HTERT RPE-1 (cell line): ENCODE results near the gene ZNF275.
"Not testable (repeated sequence)": the region's sequence is repeated elsewhere in the genome, so short reads cannot be mapped to it uniquely, and the experiment has no call there.

Experiments
- in situ Hi-C: fragments of 300-500 bp; cut with MboI; formaldehyde crosslinking; loops from 4 replicates; pipeline ENCODE4 v1.14.3; 2020; ENCODE audit warnings: low sequenced_read_pairs

Gene ZNF275

DNA sequence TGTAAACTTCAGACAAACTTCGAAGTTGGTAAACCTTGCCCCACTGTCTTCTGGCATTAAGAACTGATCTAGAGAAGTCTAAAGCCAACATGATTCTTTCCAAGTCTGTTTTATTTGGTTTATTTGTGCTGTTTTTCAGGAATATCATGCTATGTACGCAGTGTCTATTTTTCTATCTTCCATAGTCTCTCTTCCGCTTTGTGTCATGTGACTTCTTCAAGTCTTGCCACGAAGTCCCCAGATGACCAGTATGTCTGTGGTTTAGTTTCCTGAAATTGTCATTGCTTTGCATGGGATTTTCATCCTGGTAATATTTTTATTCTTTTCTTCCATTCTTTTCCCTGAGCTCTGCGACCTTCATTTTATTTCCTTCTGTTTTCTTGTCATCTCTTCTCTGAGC, 52.1 kb downstream of the ZNF275 start:
- in situ Hi-C loops, result no loop called here

DNA sequence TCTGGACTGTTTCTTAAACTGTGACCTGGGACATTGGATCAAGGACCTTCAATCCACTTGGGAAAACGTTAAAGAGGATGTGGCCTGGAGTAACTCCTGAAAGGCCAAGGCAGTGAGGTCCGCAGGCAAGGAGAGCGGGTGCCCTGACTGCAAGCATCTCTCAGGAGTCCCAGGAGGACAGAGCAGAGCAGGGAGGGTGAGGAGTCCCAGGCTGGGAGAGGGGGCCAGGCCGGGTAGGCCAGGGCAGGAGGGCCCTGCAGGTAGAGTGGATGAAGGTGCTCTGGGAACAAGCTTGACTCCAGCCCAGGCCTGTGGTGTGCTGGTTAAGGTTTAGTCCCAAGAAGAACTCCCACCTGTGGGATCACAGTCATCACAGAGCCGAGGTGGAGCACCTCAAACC, 53.4 kb downstream of the ZNF275 start:
- in situ Hi-C loops, result no loop called here

DNA sequence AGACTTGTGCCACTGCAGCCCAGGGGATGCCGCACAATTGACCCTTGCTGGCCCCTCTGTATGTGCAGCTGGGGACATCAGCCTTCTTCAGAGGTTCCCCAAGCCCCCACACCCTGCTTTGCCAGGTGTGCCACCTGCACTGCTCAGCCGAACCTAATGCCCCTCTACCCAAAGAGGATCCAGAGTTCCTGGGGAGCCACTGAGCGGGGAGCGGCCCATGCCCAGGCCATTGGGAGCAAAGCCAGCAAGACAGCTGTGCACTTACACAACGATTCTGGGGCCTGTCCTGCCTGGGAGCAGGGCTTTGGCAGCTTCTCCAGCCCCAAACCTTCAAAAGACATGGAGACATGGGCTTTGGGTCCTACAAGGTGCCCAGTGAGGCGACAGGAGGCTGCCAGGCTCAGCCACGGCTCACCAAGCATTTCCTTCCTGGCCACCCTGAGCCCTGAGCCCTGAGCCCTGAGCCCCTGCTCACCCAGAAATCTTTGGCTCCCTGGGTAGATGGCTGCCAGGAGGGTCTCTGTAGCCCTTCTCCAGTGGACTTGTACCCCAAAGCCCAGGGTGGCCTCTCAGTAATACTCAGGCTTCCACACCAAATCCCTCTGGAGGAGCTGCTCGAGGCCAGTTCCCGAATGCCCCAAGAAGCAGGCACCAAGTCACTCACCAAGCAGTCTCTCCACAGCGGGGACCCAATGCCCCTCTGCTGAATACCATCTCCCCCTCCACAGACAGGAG, 54.2 kb downstream of the ZNF275 start:
- in situ Hi-C loops, result no loop called here

DNA sequence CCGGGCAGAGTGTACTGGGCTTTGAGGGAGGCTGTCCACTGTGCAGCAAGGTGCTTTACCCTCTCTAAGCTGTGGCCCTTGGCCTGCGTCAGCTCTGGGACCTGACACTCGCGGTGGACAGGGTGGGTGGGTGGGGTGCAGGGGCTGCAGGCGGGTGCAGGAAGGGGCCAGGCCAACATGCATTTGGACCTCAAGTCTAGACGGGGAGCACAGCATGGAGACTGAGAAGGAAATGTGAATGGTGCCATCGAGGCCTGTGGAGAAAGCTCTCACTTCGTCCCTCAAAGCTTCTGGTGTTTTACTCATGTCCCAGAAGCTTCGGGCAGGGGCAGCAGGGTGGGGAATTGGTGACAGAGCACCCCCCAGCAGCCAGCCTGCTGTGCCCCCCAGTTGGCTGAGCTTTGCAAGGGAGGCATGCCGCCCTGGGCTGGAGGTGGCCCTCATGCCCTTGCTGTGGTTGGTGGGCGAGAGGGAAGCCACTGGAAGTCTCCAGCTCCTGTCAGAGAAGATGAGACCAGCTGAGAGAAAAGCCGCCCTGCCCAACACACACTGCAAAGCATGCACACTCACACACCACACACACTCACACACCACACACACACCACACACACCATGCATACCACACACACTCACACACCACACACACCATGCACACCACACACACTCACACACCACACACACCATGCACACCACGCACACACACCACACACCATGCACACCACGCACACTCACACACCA, 54.9 kb downstream of the ZNF275 start:
- in situ Hi-C loops, result no loop called here

DNA sequence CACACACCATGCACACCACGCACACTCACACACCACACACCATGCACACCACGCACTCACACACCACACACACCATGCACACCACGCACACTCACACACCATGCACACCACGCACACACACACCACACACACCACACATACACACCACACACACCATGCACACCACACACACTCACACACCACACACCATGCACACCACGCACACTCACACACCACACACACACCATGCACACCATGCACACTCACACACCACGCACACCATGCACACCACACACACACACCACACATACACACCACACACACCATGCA, 55.5 kb downstream of the ZNF275 start:
- in situ Hi-C loops, result not testable (repeated sequence)

DNA sequence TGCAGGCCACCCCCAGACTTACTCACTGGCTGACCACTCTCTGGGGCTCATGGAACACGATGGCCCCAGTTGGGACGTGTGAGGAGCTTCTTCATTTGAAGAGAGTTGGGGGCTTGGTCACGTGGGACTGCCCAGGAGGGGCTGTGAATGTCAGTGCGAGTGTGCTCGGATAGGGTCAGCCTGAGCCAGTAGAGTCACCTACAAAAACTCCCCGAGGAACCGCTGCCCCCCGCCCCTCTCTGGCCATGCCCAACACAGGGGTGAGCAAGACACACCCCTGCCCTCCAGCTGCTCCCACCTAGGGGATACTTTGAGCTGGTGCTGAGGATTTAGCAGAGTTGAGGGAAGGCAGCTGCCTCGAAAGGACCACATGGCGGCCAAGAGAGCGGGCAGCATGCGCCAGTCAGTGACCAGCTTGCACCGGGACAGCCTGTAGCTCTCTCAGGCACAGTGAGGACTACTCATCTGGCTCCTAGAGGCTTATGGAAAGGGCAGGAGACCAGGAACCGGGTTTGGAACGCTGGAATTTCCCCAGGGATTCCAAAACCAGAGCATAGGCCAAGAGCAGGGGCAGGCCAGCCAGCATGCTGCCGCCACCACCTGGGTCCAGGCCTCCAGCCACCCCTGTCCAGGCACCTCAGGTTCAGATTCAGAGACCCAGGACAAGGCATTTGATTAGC, 58.8 kb downstream of the ZNF275 start:
- in situ Hi-C loops, result no loop called here

DNA sequence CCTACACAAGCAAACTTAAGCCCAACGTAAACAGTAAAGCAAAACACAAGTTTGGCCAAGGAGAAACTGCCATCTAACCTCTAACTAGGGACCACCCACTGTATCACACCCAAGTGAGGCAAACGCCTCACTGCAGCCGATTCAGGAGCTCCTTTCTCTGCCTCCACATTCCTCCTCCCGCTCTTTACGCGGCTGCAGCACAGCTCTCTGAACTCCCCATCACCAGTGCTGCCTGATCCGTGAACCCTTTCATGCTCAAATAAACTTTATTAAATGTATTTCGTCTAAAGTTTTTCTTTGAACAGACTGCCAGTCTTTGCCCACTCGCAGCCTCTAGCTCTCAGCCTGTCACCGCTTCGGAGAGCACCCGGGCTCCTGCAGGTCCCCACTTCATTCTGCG, 60.7 kb downstream of the ZNF275 start:
- in situ Hi-C loops, result no loop called here

DNA sequence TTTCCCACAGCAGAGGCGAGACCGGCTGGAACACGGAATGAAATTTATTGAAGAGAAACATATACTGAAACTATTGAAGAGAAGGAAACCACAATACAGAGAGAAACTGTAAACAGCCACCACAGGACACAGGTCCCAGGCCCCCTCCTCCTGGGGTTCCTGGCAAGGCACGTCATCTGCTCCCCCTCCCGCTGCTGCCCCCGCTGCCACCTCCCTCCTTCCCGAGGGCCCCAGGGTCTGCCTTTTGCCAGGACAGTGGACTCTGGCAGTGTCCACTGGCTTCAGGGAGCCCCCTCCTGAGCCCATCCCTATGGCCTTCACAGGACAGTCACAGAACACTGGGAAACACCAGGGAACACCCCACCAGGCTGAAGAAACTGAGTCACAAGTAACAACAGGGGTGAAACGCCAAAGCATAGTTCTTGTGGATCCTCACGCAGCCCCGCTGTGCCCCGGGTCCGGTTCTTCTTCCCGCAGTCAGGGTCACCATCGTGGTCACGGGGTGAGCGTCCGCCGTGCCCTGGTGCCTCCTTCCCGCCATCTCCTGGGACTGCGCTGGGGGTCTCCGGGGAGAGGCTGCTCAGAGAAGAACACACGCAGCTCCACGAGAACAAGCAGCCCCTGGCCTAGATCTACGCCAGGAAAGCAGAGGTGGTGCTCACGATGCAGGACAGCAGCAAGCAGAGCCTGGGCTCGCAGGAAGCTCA, 61.8 kb downstream of the ZNF275 start:
- in situ Hi-C loops, result no loop called here

DNA sequence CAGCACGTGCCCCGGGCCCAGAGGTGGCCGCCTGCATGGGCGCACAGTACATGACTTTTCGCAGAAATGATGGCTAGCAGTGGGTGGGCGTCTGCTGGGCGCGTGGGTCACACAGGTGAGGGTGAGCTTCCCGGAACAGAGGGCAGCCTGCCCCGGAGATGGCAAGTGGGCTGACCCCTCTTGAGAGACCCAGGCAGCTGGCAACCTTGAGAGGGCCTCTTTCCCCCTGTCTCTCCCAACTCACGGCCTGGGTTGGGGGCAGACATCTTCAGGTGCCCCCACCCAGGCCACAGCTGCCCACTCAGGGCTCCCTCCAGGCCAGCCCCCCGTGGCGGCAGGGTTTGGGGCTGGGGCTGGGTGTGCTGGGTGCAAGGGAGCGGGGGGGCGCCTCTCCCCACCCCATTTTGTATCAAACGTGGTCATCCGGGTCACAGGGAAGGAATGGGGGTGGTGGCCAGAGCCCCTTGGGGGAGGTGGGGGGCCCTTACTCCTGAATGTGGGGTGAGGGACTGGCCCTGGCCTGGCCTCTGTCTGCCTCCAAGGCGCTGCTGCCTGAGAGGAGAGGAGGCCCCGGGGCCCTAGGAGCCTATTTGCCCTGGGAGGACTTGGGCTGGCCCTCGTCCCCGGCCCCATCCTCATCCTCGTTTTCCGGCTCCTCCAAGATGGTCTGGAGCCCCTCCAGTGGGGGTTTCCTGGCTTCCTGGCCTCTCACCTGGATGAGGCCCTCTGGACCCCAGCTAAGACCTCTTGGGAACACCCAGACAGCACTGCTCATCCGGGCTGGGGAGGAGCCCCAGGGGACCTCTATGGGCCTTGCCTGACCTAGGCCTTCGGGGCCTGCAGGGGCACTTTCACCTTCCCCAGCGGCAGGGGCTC, 62.6 kb downstream of the ZNF275 start:
- in situ Hi-C loops, result no loop called here

DNA sequence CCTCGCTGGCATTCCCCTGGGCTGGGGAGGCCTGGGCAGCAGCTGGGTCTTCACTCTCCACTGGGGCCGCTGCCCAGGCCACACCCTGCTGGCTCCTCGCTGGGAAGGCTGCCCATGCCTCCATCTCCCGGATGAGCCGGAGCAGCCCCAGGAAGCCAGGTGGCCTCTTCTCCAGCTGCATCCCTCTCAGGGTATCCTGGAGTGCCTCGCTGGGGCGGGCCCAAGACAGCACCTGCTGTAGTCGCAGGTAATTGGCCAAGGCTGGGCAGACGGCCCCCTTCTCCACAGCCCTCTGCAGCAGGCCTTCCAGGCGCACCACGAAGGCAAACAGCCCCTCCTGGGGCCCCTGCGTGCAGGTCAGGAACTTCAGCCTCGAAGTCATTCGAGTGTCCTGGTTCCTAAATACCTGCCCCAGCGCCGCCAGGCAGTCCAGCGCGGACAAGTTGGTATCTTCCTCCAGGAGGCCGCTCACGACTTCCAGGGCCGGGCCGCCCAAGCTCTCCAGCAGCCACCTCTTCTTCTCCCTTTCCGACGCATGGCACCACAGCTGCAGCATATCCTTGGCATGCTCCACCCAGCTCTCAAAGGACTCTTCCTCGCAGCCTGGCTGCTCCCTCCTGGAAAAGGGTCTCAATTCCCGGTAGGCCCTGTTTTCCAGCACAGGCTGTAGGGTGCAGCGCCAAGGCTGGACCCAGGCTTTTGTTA, 63.5 kb downstream of the ZNF275 start:
- in situ Hi-C loops, result no loop called here

DNA sequence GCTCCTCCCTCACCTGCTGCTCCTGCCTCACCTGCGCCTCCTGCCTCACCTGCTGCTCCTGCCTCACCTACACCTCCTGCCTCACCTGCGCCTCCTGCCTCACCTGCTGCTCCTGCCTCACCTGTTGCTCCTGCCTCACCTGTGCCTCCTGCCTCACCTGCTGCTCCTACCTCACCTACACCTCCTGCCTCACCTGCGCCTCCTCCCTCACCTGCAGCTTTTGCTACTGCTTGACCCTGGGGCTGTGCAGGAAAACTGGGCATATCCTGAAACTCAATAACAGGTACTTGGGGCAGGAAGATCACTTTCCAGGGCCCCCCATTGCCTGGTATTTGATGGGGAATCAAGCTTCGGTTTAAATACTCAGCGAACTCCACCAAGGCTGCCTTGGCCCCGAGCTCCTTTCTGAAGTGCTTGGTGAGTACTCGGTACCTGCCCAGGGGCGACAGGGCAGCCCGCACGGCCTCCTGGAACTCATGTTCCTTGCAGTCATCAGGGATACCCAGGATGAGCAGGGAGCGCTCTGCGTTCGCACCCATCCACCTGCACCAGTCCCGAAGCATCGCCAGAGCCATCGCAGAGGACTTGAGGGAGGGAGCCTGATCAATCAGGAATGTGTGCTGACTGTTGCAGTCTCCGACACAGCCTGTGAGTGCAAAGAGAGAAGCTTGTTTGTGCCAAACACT, 64.5 kb downstream of the ZNF275 start:
- in situ Hi-C loops, result no loop called here

DNA sequence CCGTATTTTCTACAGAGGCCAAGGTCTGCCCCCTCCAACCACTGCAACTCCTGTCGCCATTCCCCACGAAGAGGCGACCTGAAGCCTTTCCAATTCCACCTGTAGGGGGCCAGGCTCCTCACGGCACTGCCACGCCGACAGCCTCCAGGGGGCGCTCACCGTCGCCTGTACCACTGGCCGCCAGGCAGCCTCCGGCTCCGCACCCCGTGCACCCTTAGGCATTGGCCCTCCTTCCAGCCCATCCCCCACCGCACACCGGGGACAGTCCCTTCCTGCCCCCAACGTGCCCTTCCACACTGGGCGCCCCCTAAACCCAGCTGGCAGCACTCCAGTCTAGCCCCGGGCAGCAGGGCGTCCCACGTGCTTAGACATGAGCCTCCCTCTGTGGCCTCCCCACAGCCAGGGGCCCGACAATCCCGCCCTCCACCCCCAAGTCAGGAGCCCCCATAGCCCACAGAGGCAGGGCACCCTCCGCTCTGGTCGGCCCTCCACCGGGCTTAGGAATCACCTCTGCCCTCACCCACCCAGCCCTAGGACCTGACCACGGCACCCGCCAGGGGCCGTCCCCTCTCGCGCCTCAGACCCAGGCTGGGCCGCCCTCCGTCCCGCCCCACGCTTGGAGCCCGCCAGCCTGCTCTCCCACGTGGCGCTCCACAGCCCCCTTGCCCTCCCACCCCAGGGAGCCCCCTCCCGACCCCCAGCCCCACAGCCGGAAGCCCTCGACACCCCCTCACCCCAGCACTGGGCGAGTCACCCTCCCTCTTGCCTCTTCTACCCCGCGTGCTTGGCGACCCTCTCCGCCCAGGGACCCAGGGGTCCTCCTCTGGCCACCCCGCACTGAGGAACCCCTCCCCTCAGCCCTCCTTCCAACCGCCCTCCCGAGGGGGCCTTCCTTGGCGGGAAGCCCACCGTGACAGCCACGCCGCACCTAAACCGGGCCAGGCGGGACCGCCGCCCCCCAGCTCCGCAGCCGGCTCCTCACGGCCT, 66.5 kb downstream of the ZNF275 start:
- in situ Hi-C loops, result no loop called here

DNA sequence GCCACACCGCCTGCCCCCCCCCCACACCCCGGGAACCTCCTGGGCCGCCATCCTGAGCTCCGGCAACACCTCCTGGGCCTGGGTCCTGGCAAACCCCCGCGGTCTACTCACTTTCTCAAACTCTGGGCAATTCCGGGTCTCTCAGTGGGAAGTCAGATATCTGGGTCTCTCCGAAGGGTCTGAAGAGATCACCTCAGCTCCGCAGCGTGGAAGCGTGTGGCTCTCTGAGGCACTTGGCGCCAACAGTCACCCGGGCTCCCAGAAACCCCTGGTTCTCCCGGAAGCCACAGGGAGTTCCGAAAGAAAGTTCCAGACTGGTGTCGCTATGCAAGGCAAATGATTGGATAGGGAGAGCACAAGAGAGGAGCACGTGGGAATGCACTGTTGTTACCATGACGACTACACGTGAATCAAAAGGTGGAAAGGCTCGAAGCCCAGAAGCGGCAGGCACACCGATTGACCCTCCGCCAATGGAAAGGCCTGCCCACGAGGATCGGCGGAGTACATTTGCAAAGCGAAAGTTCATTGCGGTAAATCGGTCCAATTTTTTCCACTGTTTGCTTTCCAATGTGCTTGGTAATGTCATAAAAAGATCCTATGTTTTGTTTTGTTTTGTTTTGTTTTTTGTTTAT, 67.3 kb downstream of the ZNF275 start, which contains the start of gene PNMA6E:
PNMA6E (minus strand) TSS at position 218 of the 632 bp plus-strand sequence. CDS start 2,501 bp downstream, outside the sequence.
- in situ Hi-C loops, result no loop called here
